ENCODE measurements around the gene VEZT.
"Not testable (repeated sequence)": the region's sequence is repeated elsewhere in the genome, so short reads cannot be mapped to it uniquely, and the experiment has no call there.

The VEZT gene

DNA sequence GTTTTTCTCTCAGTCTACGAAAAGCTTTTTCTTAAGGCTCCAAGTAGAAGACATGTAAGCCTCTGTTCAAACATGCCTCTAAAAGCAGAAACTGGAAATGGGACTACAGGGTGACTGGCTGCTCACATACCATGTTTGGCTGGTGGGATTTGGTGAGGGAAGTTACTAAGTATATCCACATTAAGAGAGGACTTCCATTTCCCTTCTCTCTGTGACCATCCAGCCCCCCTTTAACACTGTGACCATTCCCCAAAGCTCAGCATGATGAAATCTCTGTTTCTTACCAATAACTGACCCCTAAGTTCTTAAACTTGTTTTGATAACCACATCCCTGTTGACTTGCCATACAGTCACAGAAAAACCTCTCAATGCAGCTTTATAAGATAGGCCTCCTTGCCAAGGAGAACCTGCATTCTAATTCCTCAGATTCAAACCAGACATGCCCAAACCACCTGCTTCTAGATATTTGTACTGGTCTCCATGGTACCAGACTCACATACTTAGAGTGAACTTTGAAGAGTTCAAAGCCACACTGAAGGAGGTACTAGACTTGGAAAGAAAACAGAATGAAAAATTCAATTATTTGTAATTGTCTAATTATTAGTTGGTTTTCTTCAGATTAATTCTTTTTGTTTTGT is 102.2 kb downstream of the VEZT start:
- DNase-seq (ENCODE audit: low read depth) = no peak

DNA sequence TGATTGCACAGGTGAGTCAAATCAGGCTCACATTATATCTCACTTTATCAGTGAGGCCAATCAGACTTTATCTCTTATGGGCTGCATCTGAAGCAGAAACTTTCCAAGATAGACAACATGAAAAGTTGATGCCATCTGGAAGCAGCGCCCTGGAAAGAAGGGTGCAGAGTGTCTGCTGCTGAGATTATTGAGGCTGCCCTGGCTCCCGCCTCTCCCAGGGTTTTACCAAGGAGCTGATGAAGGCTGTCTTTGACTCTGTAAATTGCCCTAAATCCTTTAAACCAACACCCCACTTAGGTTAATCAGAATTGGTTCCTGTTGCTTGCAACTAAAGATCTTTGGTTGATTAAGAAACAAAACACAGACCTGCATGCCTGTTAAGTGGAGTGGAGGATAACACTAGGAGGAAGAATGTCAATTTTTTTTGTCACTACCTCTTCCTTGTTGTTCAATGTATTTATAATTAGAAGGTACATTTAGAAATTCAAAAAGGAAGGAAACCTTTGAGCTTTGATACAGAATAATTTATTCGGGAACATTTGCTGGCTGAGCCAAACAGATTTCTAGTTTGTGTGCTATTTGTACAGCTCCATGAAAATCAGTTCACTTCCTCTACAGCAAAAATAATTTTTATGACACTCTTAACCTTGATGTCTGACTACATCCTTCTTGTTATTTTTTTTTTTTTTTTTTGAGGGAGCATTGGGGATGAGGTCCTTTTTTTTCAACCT is 104.1 kb downstream of the VEZT start:
- DNase-seq (ENCODE audit: low read depth) = no peak

DNA sequence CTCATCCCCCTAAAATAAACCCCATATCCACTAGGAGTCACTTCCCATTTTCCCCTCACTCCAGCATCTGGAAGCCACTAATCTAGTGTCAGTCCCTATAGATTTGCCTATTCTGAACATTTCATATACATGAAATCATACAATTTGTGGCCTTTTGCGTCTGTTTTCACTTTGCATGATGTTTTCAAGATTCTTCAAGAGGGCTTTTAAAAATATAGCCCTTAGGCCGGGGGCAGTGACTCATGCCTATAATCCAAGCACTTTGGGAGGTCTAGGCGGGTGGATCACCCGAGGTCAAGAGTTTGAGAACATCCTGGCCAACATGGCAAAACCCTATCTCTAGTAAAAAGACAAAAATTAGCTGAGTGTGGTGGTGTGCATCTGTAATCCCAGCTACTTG is 104.7 kb downstream of the VEZT start:
- no peak for DNase-seq (ENCODE audit: low read depth)

DNA sequence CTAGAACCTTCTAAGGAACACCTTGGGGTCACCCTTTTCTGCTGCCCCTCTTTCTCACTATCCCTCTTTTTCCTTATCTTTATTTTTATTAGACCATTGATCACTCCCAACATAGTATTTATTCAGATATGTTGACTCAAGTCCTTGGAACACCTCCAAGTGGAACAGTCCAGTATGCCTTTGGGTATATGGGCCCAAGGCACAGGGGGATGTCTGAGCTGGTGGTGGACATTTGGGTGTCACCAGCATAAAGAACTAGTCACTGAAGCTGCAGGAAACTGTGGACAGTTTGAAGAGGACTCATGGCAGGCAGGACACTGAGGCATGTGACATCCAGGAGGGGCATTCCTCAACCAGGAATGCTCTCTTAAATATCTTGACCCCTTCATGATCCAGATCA is 105.6 kb downstream of the VEZT start:
- no peak for DNase-seq (ENCODE audit: low read depth)

DNA sequence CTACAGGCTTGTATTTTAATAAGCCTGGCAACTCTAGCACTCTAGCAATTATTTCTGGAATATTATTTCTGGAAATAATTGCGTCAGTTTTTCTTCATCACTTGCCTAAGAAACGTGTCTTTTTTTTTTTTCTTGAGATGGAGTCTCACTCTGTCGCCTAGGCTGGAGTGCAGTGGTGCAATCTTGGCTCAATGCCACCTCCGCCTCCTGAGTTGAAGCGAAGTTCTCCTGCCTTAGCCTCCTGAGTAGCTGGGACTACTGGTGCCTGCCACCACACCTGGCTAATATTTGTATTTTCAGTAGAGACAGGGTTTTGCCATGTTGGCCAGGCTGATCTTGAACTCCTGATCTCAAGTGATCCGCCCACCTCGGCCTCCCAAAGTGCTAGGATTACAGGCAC is 106.6 kb downstream of the VEZT start:
- DNase-seq (ENCODE audit: low read depth) = not testable (repeated sequence)

DNA sequence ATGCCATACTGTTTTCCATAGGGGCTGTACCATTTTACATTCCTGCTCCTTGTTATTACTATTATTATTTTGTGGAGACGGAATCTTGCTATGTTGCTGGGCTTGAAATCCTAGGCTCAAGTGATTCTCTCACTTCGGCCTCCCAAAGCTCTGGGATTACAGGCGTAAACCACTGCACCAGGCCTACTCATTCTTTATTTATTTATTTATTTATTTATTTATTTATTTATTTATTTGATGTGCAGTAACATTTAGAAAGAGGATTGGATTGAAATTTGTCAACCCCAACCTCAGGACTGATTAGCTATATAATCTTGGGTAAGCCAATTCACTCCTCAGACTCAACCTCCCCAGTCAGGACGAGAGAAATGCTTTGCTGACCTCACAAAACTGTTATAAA is 107.9 kb downstream of the VEZT start:
- DNase-seq (ENCODE audit: low read depth) = no peak

DNA sequence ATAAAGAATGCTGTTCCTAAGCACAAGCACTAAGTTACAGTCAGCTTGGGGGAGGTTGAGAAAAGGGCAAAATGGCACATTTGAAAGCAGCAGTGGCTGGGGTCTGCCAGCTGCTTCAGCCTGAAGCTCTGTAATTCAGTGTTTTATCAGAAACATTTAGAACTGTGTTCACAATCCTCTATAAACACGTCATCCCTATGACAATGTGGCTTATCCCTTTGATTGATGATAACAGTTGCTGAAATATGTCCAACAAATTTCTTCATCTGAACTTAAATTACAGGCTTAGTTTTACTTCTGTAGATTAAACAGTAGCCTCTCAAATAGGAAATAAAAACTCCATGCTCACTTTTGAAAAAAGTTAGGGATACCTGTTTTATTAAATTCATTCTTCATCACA is 108.8 kb downstream of the VEZT start:
- peak; percentile 31 for DNase-seq (ENCODE audit: low read depth)

DNA sequence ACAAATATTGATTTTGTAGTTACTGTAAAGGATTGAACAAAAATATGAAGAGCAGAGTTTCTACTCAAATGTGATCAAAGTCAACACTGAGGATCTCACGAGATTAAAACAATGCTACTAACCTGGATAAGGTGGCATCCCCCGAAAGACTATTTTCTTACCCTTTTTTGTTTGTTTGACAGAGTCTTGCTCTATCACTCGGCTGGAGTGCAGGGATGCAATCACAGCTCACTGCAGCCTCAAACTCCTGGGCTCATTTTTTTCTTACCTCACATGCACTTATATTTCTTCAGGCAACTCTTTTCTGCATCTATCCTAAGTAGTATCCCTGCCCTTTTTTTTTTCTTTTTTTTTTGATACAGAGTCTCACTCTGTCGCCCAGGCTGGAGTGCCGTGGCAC is 109.2 kb downstream of the VEZT start:
- no peak for DNase-seq (ENCODE audit: low read depth)

DNA sequence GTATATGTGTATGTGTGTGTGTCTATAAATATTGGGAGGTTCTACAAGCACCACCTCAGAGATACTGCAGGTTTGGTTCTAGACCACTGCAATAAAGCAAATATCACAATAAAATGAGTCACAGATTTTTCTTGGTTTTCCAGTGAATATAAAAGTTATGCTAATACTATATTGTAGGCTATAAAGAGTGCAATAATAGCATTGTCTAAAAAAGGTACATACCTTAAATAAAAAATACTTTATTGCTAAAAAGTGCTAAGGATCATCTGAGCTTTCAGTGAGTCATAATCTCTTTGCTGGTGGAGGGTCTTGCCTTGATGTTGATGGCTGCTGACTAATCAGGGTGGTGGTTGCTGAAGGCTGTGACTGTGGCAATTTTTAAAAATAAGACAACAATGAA is 111.1 kb downstream of the VEZT start:
- DNase-seq (ENCODE audit: low read depth) = no peak

DNA sequence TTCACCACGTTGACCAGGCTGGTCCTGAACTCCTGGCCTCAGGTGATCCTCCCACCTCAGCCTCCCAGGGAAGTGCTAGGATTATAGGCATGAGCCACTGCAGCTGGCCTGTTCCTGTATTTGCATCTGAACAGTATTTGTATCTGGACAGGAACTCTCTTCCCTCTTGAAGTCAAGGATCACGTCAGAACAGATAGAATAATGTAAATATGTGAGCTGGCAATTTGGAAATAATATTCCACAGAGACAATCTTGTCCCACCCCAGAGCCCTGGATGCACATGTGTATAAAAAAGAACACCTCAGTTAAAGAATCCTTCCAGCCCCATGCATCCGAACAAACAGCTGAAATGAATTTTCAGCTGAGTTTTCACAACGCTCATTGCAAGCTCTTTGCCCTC is 118.3 kb downstream of the VEZT start:
- DNase-seq (ENCODE audit: low read depth) = no peak

DNA sequence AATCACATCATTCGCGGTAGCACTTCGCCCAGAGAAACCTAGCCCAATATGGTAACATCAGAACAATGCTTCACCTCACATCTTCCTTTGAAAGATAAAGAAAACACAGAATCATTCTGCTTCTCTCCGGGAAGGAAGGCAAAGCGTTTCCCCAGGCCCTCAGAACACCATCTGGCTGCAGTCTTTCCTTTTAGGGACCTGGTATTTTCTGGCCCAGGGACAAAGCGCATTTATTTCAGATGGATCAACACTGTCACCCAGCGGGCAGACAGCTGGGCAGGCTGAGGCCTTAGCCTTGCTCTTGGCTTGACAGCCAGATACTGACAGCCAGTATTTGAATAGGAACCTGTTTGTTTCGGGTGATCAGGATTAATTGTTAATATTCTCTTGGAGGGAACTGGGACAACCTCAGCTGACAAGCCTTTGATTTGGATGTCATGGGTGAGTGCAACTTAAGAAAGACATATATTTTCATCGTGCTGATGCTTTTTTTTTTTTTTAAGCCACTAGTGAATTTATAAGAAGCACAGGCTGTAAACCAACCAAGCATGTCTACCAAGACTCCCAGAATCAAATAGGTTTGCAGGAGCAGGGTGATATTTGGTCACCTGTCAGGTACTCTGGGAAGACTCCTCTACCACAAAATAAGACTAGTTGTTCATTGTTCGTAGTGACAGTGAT is 118.9 kb downstream of the VEZT start:
- DNase-seq (ENCODE audit: low read depth) = peak; percentile 71

DNA sequence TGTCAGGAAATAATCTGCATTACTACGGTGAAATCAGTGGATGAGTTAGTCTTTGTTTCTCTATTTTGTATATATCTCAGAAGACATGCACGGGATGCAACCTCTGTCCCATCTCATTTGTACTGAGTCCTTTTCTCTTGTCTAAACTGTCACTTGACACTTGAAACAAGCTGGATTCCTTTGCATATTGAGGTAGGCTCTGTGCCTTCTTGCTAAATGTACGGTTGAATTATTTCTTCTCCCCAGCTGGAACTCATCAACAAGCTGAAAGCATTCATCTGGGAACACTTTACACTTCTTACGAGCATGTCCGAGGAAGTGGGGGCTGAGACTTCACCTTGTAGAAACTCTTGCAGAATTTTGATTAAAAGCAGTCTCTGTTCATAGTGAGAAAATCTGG is 119.5 kb downstream of the VEZT start:
- no peak for DNase-seq (ENCODE audit: low read depth)

DNA sequence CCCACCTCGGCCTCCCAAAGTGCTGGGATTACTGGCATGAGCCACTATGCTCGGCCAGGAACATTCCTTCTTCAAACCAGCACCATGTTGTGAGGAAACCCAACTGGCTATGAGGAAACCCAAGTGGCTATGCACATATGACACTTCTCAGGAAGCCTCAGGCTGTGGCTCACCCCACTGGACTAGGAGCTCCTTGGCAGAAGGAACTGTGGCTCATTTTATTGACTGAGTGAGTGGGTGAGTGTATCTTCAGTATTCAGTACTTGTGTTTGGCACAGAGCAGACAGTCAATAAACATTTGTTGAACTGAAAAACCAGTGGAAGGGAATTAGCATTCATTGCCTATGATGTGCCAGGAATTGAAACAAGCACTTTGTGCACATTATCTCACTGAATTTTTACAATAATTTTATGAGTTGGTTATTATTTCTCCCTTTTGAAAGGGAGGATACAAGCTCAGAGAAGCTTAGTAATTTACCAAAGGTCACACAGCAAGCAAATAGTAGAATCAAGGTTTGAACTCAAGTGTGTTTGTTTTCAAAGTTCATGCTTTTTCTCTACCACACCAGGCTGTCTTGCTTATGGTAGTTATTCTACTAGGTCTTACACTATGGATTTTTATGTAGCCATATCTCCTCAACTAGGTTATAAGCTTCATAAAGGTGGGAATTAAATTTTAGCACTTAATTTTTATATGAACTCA is 121.6 kb downstream of the VEZT start:
- DNase-seq (ENCODE audit: low read depth) = no peak

DNA sequence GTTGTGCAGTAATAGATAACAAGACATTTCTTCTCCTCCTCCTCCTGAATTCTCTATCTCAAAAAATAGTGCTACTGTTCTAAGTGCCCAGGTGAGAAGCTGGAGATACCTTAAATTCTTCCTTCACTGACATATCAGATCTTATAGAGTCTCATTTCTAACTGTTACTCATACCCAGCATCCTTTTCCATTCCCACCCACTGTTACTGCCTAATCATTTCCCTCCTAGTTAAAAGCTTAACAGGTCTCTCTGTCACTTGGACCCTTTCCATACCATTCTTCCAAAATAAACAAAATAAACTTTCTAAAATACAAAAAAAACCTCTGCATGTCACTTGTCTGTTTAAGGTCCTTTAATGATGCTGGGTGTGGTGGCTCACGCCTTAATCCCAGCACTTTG is 124.4 kb downstream of the VEZT start:
- DNase-seq (ENCODE audit: low read depth) = no peak

DNA sequence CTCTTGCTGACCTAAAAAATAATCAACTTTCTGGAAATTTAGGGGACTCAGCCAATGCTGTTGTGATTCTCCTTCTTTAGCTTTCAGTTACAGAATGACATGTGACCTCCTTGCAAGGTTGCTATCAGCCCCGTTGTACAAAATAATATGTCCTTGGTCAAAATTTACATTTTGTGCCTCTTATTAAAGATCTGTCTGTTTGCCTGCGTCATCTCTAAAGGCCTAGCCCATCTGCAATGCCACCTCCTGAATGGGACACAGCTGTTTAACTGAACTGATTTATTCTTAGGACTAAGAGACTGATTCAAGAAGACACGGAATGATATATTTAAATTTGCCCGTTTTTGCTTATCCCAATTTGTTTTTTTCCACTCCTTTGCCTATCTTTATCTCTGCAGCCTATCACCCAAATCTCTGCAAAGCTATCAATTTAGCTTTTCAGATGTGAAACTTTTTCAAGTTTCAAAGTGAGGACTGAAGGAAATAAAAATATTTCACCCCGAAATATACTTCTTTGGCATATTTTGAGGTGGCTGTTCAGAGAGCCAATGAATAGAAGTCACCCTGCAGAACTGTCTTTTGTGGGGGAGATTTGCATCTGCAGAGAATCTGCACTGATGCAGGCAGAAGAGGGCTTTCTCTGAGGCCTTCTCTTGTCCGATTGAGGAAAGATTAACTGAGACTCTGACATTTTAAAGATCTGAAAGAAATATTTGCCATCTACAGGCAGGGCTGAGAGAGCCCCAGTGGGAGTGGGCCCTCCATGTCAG is 126.0 kb downstream of the VEZT start:
- no peak for DNase-seq (ENCODE audit: low read depth)

DNA sequence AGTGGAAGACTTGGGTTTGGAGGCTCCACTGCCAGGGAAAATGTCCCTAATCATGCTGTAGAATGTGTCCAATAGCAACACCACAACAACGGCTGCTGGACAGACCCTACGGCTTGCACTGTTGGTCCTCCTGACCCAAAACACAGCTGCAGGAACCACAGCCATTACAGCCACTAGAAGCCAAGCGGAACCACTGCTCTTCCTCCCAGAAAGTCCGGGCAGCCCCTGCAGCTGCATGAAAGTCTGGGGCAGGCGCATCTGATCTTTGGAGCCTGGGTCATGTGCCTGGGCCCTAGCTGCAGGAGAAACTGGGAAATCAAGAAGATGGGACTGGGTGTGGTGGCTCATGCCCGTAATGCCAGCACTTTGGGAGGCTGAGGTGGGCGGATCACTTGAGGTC is 131.7 kb downstream of the VEZT start:
- no peak for DNase-seq (ENCODE audit: low read depth)

DNA sequence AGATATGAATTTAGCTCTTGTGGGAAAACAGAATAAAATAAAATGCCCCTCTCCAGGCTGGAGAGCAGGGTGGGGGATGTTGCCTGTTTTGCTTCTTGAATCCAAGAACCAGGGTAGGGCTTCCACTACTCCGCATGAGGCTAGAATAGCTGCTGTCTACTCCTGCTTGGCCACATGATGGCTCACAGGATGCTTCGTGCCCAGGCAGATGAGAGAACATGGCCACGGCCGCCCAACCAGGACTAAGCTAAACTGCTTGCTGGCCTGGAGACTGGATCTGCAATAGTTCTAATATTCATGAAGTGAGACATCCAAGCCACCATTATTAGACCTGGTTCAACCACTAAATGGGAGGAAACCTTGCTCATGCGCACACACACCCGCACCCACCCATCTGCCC is 134.1 kb downstream of the VEZT start:
- no peak for DNase-seq (ENCODE audit: low read depth)

Measured in stromal cell of bone marrow (primary cell).